MM.1S (cell line): ENCODE data around the gene ADSS1.

ENCODE experiments used
- DNase-seq: peaks from one replicate; pipeline ENCODE4 v3.0.0-alpha.2; 2015
- H2AFZ ChIP-seq: fragments of 300-600 bp; sonication (generic); 2 replicates; pipeline ENCODE4 v1.6.0; 2016; ENCODE audit warnings: antibody characterized with exemption, low read length
- H3F3A ChIP-seq: fragments of 300-600 bp; sonication (generic); 2 replicates; pipeline ENCODE4 v1.6.1; 2016; ENCODE audit warnings: mild to moderate bottlenecking, antibody characterized with exemption, low read length, moderate library complexity, mixed read lengths; ENCODE audit not compliant: insufficient read depth
- H3K27ac ChIP-seq: fragments of 300-600 bp; sonication (generic); 2 replicates; pipeline ENCODE4 v1.5.1; 2016; ENCODE audit warnings: mild to moderate bottlenecking, low read length
- H3K27me3 ChIP-seq: fragments of 300-600 bp; sonication (generic); replicated peaks from 2 replicates; pipeline ENCODE4 v1.6.0; 2016; ENCODE audit warnings: low read length; ENCODE audit not compliant: insufficient read depth
- H3K36me3 ChIP-seq: fragments of 300-600 bp; sonication (generic); replicated peaks from 2 replicates; pipeline ENCODE4 v1.6.1; 2016; ENCODE audit warnings: mild to moderate bottlenecking, low read length, mixed read lengths; ENCODE audit not compliant: insufficient read depth
- H3K4me1 ChIP-seq: fragments of 300-600 bp; sonication (generic); 2 replicates; pipeline ENCODE4 v1.6.1; 2016; ENCODE audit warnings: low read length, mixed read lengths
- H3K4me2 ChIP-seq: fragments of 300-600 bp; sonication (generic); 2 replicates; pipeline ENCODE4 v1.6.0; 2016; ENCODE audit warnings: low read depth, low read length
- H3K4me3 ChIP-seq: fragments of 300-600 bp; sonication (generic); 2 replicates; pipeline ENCODE4 v1.5.1; 2016; ENCODE audit warnings: low read length, mixed read lengths
- H3K79me2 ChIP-seq: fragments of 300-600 bp; sonication (generic); 2 replicates; pipeline ENCODE4 v1.6.1; 2016; ENCODE audit warnings: mixed run types, low read length, mixed read lengths
- H3K9ac ChIP-seq: fragments of 300-600 bp; sonication (generic); 2 replicates; pipeline ENCODE4 v1.6.1; 2016; ENCODE audit warnings: low read length, mixed read lengths
- H3K9me2 ChIP-seq: fragments of 300-600 bp; sonication (generic); replicated peaks from 2 replicates; pipeline ENCODE4 v1.6.1; 2016; ENCODE audit warnings: mild to moderate bottlenecking, low read length, mixed read lengths; ENCODE audit not compliant: insufficient read depth
- H3K9me3 ChIP-seq: fragments of 300-600 bp; sonication (generic); replicated peaks from 2 replicates; pipeline ENCODE4 v1.6.1; 2016; ENCODE audit warnings: mild to moderate bottlenecking, low read length, mixed read lengths; ENCODE audit not compliant: insufficient read depth
- H4K20me1 ChIP-seq: fragments of 300-600 bp; sonication (generic); 2 replicates; pipeline ENCODE4 v1.6.1; 2016; ENCODE audit warnings: mild to moderate bottlenecking, low read length, moderate library complexity, mixed read lengths; ENCODE audit not compliant: insufficient read depth
- CTCF ChIP-seq: fragments of 300-600 bp; sonication (generic); IDR thresholded peaks from 2 replicates; pipeline ENCODE4 v1.5.1; 2016; ENCODE audit warnings: antibody characterized with exemption, low read length, mixed read lengths
- EZH2 ChIP-seq: fragments of 300-600 bp; sonication (generic); optimal IDR thresholded peaks from 2 replicates; pipeline ENCODE3; 2017; ENCODE audit warnings: low read depth, mild to moderate bottlenecking, antibody characterized with exemption, low read length, mixed read lengths
- EZH2phosphoT487 ChIP-seq: fragments of 300-600 bp; sonication (generic); IDR thresholded peaks from 2 replicates; pipeline ENCODE4 v1.6.1; 2018; ENCODE audit warnings: antibody characterized with exemption, low read length

The ADSS1 gene

DNA sequence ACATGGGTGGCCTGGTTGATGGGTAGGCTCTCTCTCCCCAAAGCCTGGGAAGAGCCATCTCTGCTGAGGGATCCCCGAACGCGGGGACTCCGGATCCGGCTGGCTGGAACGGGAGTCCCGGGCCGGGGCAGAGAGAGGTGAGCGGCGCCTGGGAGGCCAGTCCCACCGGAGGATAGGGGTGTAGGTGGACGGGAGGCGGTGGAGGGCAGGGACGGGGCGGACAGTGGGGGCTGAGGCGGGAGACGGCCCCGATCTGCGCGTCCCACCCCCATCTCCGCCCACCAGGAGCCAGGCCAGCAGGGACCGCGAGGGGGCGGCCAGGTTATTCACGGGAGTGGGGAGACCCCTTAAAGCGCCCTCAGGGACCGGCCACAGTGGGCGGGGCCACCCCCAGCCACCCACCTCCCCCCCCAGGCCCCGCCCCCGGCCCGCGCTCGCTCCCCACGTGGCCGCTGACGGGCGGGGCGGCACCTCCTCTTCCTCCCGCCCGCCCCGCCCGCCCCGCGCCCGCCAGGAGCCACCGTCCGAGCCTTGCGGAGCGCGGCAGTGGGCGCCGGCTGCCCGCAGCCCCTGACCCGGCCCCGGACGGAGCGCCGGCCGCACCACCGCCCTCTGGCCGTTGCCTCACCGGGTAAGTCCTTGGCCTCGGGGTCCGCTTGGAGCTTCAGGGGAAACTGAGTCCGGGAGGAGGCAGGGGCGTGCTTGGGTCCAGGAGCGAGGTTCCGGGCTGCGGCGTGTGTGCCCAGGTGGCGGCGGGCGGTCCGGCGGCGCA lies 34.7 kb upstream of the ADSS1 start, which contains the start of gene INF2:
TSS of gene INF2 (plus strand) at position 510 of the 772 bp plus-strand sequence. CDS start 11,748 bp downstream, outside the sequence.
- Histone ChIP-seq H3K79me2 (peaks cover 12% of the 10 kb centered on the region), H3K9ac (peak within 1 kb of the TSS; percentile 45; the same call in 1 of the 2 replicates), H3K9me3 (no peaks in the 10 kb centered on the region), H3K36me3 (no peaks in the 10 kb centered on the region), H3K27me3 (no peaks in the 10 kb centered on the region; the same call in 1 of the 2 replicates), H2AFZ (no peak within 1 kb of the TSS), H3K4me3 (peak within 1 kb of the TSS; percentile 66), H3K27ac (no peak within 1 kb of the TSS), H3F3A (no peaks in the 10 kb centered on the region), H4K20me1 (no peaks in the 10 kb centered on the region), H3K9me2 (no peaks in the 10 kb centered on the region), H3K4me1 (no peaks in the 10 kb centered on the region), H3K4me2 (peak within 1 kb of the TSS; percentile 67; the same call in 1 of the 2 replicates)
- TF ChIP-seq CTCF (no peak), EZH2 (no peak), EZH2phosphoT487 (no peak)
- DNase-seq = no peak

DNA sequence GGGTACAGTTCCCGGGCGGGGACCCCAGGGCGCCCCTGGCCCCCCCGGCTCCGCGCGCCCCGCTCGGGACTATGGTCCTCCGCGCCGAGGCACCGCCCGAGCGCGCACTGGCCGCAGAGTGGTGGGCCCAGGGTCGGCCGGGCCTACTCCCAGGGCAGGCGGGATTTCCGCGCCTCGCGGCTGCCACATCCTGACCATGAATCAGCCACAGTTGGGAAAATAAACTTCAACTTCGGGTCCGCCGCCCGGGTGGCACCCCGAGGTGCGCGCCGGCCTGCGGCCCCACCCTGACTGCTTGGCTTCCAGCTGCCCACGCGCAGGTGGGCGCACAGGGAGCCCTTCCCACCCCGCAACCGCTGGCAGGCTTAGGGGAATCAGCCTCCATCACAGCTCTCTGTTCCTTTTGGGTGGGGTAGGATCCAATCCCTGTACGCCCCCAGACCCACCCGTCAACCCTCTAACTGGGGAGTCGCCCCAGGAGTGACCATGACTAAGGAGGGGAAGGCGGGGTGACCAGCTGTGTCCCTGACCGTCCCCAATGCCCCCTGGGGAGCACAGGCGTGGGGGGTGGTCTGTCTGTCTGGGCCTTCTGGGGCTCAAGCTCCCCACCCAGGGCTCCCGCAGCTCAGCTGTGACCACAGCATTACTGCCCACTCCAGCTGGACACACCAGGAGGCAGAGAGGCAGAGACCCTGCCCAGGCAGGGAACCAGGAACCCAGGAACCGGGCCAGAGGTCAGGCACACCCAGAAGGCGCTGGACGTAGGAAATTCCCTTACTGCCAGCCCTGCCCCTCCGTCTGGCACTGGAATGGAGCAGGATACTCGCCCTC lies 33.9 kb upstream of the ADSS1 start:
- Histone ChIP-seq H4K20me1 (no peaks in the 10 kb centered on the region), H3K79me2 (peaks cover 12% of the 10 kb centered on the region), H3K9me3 (no peaks in the 10 kb centered on the region), H3K9me2 (no peaks in the 10 kb centered on the region), H3K4me1 (no peaks in the 10 kb centered on the region), H2AFZ (no peak overlapping the region), H3K4me3 (peak overlapping the region; percentile 66), H3K27ac (no peak overlapping the region), H3K4me2 (peak overlapping the region; percentile 67; the same call in 1 of the 2 replicates), H3K9ac (peak overlapping the region; percentile 45; the same call in 1 of the 2 replicates), H3K36me3 (no peaks in the 10 kb centered on the region), H3F3A (no peaks in the 10 kb centered on the region), H3K27me3 (no peaks in the 10 kb centered on the region)
- TF ChIP-seq EZH2phosphoT487 (no peak), CTCF (no peak), EZH2 (no peak)
- no peak for DNase-seq

DNA sequence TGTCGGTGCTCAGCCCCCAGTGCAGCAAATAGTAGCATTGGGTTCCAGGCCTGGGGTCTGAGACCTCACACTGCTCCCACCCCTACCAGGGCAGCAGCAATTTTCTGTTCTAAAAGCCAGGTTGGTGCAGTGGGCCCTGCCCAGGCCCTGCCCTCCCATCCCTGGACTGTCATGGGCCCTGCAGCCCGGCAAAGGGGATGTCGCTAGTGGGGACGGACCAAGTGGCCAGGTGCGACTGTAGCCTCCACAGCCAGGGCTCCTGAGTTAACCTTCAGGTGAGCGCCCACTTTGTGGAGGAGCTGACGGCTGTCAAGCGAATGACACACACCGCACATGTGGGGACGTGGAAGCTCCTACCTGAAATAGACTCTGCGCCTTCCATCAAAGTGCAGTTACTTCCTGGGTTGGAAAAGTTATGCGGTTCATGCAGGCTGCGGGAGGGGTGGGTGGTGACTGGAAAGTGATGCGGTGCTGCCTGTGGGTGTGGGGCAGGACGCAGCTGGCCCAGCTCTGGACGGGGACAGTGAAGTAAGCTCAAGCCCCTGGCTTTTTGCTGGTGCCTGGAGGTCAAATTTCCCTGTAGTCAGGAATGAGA lies 33.1 kb upstream of the ADSS1 start:
- no peaks in the 10 kb centered on the region for H3F3A ChIP-seq
- no peaks in the 10 kb centered on the region for H4K20me1 ChIP-seq
- no peak overlapping the region for H3K9ac ChIP-seq
- H3K4me1 ChIP-seq = no peaks in the 10 kb centered on the region
- no peak overlapping the region for H2AFZ ChIP-seq
- peak overlapping the region; percentile 67; the same call in 1 of the 2 replicates for H3K4me2 ChIP-seq
- TF ChIP-seq EZH2phosphoT487 (no peak), CTCF (no peak), EZH2 (no peak)
- H3K9me3 ChIP-seq = no peaks in the 10 kb centered on the region
- DNase-seq = no peak
- H3K36me3 ChIP-seq = no peaks in the 10 kb centered on the region
- peaks cover 12% of the 10 kb centered on the region for H3K79me2 ChIP-seq
- no peak overlapping the region for H3K4me3 ChIP-seq
- no peaks in the 10 kb centered on the region for H3K27me3 ChIP-seq
- H3K9me2 ChIP-seq = no peaks in the 10 kb centered on the region
- H3K27ac ChIP-seq = no peak overlapping the region
